SHP77 (cell line): ENCODE measurements around the gene HSPA12A.

Experiments
- DNase-seq, 2 experiments: peaks; one replicate each; lab custom pipeline; 2025; lab: John Stamatoyannopoulos, UW

HSPA12A gene

GRCh38 chr10:116690356-116691322, 51.7 kb downstream of the HSPA12A start:
- peak in 1 of 2 experiments; percentile 11 for DNase-seq

- no peak for DNase-seq
Measured at GRCh38 chr10:116689744-116690143, 52.6 kb downstream of the HSPA12A start.

DNA sequence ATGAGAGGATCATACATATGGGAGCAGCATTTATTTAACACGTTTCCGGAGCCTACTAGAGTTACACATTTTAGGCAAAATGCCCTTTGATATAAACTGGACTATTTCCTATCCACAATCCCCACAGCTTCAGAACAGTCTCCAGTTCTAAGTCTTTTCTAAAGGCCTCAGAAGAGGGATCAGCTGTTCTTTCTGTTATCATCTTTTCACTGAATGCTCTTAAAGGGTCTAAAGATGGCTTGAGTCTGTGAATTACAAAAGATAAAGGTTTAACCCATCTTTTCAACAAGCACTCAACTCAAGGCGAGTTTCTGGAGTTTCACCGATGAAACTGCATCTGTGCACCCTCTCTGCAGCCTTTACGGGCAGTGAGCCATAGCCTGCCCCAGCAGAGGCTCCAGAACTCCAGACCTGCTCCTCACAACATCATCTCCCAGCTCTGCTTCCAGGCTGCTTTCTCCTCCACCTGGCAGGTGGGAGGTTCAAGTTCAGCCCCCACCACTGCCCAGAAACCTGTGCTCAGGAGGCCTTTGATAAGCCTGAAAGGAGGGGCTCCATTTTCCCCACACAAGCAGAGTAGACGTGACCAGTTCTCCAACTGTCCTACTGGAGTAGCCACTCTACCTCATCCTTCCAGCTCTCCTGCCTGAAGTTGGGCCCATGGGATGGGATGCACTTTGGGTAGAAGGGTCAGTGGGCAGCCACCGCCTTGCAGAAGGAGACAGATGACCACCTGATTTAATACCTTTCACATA, 53.4 kb downstream of the HSPA12A start:
- no peak for DNase-seq

- no peak for DNase-seq
Measured at GRCh38 chr10:116688241-116688711, 54.1 kb downstream of the HSPA12A start.

DNA sequence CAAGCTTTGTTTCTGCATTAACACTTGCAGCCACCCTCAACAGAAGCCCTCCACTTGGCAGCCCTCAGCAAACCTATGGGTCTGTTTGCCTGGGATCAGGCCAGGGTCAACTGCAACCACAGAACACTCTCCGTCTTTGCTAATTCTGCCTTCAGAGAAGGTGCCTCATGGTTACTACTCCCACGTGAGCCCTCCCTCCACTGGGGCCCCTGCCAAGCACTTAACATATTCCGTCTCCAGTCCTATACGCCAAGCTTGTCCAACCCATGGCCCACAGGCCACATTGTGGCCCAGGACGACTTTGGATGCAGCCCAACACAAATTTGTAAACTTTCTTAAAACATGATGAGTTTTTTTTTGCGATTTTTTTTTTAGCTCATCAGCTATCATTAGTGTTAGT, 54.7 kb downstream of the HSPA12A start:
- DNase-seq = no peak

GRCh38 chr10:116686632-116687031, 55.7 kb downstream of the HSPA12A start:
- no peak for DNase-seq

DNA sequence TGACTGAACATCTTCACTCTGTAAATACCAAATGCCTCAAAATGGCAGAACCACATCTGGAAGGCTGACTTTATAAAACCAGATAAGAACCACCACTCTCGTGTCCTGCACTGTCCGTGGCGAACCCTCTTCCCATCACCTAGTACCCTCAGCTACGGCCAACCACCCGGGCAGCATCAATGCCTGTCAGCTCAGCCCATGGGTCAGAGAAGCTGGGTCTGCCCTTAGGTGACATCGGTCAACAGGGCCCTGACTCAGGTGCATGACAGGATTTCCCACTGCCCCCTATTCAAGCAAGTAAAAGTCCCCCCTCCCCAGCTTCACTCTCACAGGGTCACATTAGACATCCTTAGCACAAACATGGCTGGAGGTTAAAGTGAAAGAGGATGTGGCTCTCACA, 56.6 kb downstream of the HSPA12A start:
- DNase-seq = no peak

DNA sequence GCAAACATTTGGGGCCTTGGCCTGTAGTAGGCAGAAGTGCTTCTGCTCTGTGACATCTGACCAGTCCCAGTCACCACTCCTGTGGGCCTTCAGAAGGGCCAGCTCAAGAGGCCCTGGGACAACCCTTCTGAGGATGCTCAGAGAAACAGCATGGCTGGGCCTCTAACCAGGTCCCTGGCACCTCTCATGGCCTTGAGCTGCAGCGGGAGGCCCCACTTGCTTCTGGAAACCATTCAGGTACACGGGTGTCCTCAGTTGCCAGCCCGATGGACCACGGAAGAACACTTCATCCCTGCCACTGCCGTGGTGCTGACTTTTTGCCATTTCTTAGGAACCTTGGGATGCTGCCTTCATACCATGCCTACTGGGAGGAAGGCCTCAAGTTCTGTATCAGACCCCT, 57.6 kb downstream of the HSPA12A start:
- DNase-seq = no peak

- DNase-seq = no peak
Measured at GRCh38 chr10:116683821-116684220, 58.5 kb downstream of the HSPA12A start.

DNA sequence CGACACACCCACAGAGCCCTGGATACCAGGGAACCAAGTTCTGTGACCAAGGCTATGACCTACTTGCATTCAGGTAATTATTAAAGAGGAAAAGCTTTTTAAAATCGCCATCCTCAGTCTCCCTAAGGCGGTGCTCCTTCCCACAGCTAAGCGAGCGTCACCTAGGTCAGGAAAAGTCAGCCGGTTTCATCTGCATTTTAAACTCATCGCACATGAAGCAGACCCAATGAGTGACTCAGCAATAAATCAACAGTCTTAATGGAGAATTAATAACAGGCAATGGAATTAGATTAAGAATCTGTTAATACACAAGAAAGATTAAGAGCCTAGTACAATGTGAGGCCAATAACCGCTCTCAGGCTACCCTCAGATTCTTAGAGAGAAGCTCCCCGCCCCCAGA, 59.2 kb downstream of the HSPA12A start:
- no peak for DNase-seq

GRCh38 chr10:116679351-116679750, 63.0 kb downstream of the HSPA12A start:
- no peak for DNase-seq

DNA sequence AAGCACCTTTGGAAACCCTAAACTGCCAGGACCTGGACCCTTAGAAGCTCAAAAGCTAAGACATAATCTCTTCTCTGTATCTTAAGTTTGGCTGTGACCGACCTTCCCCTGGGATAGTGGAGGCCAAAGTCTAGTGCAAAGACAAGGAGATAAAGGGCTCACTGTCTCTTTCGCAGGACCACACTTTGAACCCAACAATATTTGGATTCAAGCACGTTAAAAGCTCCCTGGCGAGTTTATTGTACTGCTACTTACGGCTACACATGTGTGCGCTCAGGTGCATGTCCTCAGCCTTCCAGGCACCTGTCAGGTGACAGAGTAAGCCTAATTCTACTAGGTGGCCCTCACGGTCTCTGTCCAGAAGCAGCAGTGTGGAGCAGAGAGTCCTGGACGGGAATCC, 65.7 kb downstream of the HSPA12A start:
- DNase-seq = no peak

GRCh38 chr10:116676118-116676517, 66.2 kb downstream of the HSPA12A start:
- no peak for DNase-seq

DNA sequence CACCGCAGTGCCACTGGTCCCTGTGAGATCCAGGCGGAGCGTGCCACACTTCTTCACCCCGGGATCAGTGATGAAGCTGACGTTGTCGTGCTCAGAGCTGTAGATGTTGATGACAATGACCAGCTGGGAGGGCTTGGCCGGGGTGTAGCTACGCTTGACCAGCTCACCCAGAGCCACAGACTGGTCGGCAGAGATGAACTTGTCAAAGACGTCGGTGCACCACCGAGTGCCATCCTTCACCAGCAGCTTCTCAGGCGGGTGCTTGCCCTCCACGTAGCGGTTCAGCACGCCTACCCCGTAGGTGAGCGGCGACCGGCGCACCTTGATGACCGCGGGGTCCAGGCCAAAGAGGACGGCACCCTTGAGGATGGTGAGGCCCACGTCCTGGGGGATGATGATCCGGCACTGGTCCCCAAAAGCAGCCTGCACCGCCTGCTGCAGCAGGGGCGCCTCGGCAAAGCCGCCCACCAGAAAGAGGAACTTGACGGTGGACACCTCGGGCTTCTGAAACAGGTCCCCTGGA, 67.4 kb downstream of the HSPA12A start:
- no peak for DNase-seq

DNA sequence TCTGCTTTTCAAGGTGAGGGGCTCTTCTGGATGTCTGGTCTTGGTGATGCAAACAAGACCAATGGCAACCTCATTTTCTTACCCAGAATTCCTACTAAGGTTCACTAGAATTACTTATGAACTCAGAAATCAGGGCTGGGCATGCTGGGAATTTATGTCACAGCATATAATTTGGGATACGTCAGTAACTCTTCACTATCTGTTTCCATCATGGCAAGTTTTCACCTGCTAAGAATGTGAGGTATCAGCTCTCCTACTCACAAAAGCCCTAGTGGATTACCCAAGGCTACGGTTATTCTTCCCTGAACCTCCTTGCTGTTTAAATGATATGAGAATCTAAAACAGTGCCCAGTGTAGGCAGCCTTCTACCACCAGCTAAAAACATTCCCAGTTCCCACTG, 68.5 kb downstream of the HSPA12A start:
- DNase-seq = no peak

- DNase-seq = no peak
Measured at GRCh38 chr10:116672891-116673290, 69.5 kb downstream of the HSPA12A start.

- no peak for DNase-seq
Measured at GRCh38 chr10:116671274-116671926, 71.0 kb downstream of the HSPA12A start.

DNA sequence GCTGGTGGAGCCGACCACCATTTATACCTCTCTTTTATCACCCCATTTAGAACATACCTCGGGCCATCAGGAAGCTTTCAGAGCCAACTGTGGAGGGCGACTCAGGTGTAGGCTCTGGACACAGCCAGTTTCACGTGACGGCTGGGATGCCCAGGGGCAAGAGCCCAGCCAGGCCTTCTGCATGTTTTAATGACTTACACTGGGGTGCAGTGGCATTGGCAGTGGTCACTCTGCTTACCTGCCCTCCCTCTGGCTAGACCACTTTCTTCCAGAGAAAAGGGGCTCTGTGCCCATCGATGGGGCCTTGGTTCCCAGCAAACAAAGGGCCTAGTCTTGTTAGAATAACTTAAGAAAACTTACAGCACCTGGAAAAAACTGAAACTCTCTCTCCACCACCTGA, 71.7 kb downstream of the HSPA12A start:
- DNase-seq = no peak

- no peak for DNase-seq
Measured at GRCh38 chr10:116669832-116670644, 72.3 kb downstream of the HSPA12A start.

GRCh38 chr10:116669080-116669479, 73.3 kb downstream of the HSPA12A start:
- DNase-seq = no peak

DNA sequence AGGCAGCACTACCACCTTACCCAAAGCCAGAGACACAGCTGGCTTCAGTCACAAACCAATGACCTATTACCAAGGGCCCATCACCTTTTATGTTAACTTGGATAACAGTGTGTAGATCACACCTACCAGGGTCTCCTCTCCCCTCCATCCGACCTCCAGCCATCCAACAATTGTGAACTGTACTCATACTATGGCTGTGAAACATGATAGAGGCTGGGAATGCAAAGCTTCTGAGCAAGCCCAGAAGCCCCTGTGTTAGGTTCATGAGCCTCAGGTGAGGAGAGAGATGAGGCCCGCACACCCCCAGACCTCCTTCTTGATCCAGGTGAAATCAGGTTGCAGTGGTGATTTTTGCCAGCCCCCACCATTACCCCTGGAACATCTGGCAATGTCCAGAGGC, 73.9 kb downstream of the HSPA12A start:
- no peak for DNase-seq
